ENCODE data around the gene PRR18. TPM values are rescaled to one million over a fixed set of nuclear protein-coding genes. Genes with fewer than 3 reads are reported as not detected.

The PRR18 gene
- total RNA-seq, 1 donor from 2014 or later = 0.59 TPM

DNA sequence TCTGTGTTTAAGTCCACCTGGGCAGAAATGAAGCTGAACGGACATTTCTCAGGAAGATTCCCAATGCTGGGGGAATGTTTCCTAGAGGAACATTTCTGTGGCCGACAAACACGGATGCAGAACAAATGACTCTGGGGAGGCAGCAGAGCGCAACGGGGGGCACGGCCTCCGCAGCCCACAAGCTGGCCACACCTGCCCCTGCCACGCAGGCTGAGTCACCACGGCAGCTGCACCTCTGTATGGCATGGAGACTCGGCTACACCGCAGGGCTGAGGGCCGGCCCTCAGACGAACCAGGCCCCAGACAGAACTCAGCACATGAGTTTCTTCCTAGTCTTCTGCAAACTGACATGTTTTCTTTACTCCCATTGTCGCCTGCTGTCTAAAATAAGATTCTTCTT, 10.0 kb upstream of the PRR18 start:
- intact Hi-C loops (cut with DNase I) = no loop called here
- DNase-seq (no peak), ATAC-seq (peak in 1 of 2 donors; percentile 23)

GRCh38 chr6:166317261-166318212, 9.3 kb upstream of the PRR18 start:
- intact Hi-C loops (cut with DNase I) = no loop called here
- TF ChIP-seq, protein P1, sequence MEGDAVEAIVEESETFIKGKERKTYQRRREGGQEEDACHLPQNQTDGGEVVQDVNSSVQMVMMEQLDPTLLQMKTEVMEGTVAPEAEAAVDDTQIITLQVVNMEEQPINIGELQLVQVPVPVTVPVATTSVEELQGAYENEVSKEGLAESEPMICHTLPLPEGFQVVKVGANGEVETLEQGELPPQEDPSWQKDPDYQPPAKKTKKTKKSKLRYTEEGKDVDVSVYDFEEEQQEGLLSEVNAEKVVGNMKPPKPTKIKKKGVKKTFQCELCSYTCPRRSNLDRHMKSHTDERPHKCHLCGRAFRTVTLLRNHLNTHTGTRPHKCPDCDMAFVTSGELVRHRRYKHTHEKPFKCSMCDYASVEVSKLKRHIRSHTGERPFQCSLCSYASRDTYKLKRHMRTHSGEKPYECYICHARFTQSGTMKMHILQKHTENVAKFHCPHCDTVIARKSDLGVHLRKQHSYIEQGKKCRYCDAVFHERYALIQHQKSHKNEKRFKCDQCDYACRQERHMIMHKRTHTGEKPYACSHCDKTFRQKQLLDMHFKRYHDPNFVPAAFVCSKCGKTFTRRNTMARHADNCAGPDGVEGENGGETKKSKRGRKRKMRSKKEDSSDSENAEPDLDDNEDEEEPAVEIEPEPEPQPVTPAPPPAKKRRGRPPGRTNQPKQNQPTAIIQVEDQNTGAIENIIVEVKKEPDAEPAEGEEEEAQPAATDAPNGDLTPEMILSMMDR (IDR thresholded peaks at IDR 0.05) = no peak
- no peak for DNase-seq

More for the DNA sequence above, 10.0 kb upstream of the PRR18 start:
- Histone ChIP-seq H3K9me3 (no peaks in the 10 kb centered on the region), H3K27ac (no peak overlapping the region), H3K4me3 (no peak overlapping the region), H3K36me3 (peaks cover 43% of the 10 kb centered on the region), H3K27me3 (ENCODE audit: low read depth) (no peaks in the 10 kb centered on the region), H3K4me1 (no peaks in the 10 kb centered on the region)
- TF ChIP-seq, protein P1 (IDR thresholded peaks at IDR 0.05) = no peak

GRCh38 chr6:166315436-166315835, 7.2 kb upstream of the PRR18 start:
- intact Hi-C loops (cut with DNase I) = no loop called here
- H3K4me1 ChIP-seq = no peaks in the 10 kb centered on the region
- H3K36me3 ChIP-seq = peaks cover 15% of the 10 kb centered on the region
- DNase-seq (no peak), ATAC-seq (no peak)
- TF ChIP-seq, protein P1 (IDR thresholded peaks at IDR 0.05) = no peak
- no peaks in the 10 kb centered on the region for H3K9me3 ChIP-seq
- no peak overlapping the region for H3K27ac ChIP-seq
- H3K4me3 ChIP-seq = no peak overlapping the region
- H3K27me3 ChIP-seq (ENCODE audit: low read depth) = no peaks in the 10 kb centered on the region

More at GRCh38 chr6:166317261-166318212, 9.3 kb upstream of the PRR18 start:
- Histone ChIP-seq H3K9me3 (no peaks in the 10 kb centered on the region), H3K27ac (no peak overlapping the region), H3K36me3 (peaks cover 36% of the 10 kb centered on the region), H3K4me1 (no peaks in the 10 kb centered on the region), H3K4me3 (no peak overlapping the region), H3K27me3 (ENCODE audit: low read depth) (no peaks in the 10 kb centered on the region)
- no peak for ATAC-seq

DNA sequence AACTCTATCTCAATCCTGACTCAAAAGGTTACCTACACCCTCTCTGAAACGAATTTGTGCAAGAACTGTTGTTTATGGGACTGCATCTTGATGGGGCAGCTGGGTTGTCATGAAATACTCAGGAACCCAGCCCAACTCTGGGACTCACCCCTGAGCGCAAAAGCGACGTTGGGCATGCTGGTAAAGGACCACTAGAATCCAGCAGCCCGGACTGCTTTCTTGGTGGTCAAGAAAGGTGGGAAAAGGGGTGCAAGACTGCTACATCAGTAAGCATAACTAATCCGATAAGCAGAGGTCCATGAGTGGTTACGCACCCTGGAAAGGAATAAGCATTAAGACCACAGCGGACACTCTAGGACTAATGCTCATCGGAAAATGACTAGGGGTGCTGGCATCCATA, 6.3 kb upstream of the PRR18 start:
- peaks cover under 1% of the 10 kb centered on the region for H3K27me3 ChIP-seq (ENCODE audit: low read depth)
- no peak overlapping the region for H3K27ac ChIP-seq
- no peak for ATAC-seq
- H3K9me3 ChIP-seq = no peaks in the 10 kb centered on the region
- H3K4me3 ChIP-seq = no peak overlapping the region
- H3K36me3 ChIP-seq = peaks cover 5% of the 10 kb centered on the region
- intact Hi-C loops (cut with DNase I) = no loop called here
- no peak for DNase-seq
- no peaks in the 10 kb centered on the region for H3K4me1 ChIP-seq
- TF ChIP-seq, protein P1 (IDR thresholded peaks at IDR 0.05) = no peak

- H3K9me3 ChIP-seq = no peaks in the 10 kb centered on the region
- H3K27me3 ChIP-seq (ENCODE audit: low read depth) = peaks cover 10% of the 10 kb centered on the region
- TF ChIP-seq, protein P1 (IDR thresholded peaks at IDR 0.05) = peak; percentile 68
- H3K4me3 ChIP-seq = no peak overlapping the region
- H3K27ac ChIP-seq = no peak overlapping the region
- DNase-seq (no peak), ATAC-seq (peak in 1 of 2 donors; percentile 85)
- H3K4me1 ChIP-seq = peaks cover 5% of the 10 kb centered on the region
- H3K36me3 ChIP-seq = no peaks in the 10 kb centered on the region
- intact Hi-C loops (cut with DNase I) = no loop called here
These were observed 5.3 kb upstream of the PRR18 start for GRCh38 chr6:166313255-166314070.

All from lower lobe of right lung (tissue), 2 donors.